CD4-positive, alpha-beta T cell treated with Interleukin-6 for 4 hours (primary cell): ENCODE results near the gene TMEM258.

Source experiments
- DNase-seq: peaks from one replicate; pipeline ENCODE4 v3.0.0-alpha.2; 2020; ENCODE audit warnings: mixed read lengths

The TMEM258 gene

DNA sequence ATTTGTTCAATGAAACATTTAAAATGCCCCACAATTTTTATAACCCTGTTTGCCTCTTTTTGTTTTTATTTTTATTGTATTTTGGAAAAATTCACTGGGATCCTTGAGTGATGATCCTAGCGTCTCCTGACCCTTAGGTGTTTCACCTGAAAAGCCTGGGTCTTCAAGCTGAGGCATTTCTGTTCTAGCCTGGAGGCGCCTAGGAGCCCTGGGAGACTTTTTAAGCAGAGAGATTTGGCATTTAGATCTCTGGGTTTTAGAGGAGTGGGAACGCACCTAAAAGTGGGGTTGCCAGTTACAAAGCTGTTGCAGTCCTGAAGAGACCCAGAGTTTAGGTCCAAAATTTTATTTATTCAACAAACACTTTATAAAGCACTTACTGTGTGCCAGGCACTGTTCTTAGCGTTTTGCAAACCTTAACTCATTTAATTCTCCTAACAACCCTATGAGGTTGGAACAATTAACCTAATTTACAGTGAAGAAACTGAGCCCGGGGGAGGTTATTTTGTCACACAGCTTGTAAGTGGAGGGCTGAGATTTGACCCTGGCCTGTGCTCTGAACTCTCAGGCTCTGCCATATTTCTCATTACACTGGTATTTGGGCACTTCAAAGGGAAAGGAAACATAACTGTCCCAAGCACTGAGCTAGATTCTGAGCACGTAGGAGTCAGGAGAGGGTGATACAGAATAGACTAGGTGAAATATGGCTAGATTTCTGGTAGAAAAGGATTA is 25.2 kb upstream of the TMEM258 start:
- no peak for DNase-seq

DNA sequence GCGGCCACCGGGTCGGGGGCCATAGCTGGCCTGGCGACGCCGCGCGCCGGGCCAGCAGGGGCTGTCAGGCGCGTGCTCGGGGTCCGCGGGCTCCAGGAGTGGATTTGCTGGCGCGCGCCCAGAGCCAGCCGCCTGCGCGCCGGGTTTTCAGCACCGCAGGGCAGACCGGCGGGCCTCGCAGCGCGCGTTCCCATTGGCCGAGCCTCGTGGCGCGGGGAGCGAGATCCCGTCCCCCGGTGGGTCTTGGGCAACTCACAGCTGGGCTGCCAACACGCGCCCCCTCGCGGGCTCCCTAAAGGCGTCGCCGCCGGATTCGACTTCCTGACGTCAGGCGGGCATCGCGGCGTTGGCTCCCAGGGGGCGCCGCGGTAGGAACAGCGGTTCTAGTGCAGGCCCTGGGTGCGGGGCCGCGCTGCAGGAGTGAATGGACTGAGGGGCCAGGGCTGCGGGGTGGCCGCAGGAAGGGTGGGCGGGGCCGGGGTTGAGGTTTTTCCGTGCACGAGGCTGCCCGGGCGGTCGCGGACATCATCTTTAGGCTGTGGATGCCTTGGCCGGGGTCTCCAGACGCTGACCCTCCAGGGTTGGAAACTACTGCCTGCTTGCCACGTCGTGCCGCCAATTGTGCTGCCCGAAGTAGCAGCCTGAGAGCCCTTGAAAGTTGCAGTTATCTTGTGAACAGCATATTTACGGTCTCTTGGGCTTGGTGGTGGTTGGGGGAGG is 24.5 kb upstream of the TMEM258 start, which contains the start of gene FADS1:
FADS1 (minus strand) TSS at position 268 of the 720 bp plus-strand sequence; CDS start at position 194, 74 bp downstream.
- DNase-seq, result peak; percentile 89

DNA sequence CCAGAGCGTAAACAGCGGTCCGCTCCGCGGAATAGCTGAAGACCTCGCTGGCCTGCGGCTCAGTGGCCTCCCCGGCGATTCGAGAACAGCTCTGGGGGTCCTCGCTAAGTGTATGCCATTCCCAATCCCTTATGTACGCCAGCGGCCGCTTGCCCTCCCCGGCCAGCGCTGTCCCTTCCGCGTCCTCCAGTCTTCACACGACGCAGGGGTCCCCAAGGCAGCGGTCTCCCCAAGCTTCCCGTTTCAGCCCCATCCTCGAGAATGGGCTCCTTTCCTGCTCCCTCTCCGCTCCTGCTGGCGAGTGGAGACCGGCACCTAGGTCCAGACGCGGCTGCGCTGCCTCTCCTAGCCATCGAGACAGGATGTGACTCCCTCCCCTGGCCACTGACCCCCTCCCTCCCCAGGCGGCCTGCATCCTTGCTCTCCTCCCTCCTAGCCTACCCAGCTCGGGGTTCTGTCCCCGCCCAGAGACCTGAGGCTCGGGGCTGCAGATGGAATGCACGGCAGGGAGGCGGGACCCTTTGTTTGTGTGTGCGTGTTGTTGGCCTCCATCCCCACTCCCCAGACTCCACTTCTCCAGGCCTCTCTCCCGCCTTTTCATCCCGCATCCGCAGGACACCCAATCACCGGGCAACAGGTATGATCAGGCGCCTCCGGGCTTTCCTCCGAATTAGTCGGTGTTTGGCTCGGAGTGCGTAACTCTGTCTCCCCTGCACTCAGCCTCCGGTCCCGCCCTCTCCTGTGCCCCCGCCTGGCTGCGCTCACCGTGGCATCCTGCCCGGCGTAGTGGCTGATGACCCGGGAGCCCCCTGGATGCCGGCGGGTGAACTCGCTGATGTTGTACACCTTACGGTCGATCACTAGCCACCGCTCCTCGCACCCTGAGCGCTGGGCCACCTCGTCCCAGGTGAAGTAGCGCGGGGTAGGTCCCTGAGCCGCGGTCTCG is 23.7 kb upstream of the TMEM258 start:
- DNase-seq, result peak; percentile 78

DNA sequence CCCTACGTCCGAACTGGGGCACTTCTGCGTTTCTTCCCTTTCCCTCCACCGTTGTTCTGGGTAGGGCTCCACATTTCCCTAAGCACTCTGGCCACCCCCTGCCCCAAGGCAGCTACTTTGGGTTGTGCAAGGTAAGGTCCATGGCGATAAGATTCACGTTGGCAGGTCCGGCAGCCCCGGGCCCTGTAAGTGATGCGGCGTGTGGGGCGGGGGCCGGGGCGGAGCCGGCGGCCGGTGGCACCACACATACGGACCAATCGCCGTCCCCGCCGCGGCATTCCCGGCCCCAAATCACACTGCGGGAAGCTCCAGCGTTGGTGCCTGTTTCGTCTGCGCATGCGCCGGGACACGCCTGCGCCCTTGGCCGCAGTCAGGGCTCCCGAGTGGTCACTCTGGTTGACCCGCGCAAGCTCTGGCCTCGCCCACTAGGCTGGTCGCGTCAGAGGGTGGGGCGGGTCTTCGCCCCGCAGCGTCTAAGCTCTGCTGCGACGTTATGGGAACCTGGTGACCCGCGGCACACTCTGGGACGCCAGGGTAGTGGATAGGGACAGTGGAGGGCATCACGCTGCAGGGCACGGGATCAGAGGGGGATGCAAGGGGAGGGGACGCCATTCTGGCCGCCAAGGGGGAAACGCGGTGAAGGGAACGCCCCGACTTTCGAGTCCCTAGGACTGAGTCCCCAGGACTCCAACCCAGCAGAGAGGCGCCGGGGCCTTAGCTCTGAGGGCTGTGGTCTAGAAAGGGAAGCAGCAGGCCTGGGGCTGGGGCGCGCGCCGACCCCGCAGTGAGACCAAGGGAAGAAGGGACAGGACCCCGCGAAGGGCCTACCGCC is 22.8 kb upstream of the TMEM258 start:
- DNase-seq, result peak; percentile 80

DNA sequence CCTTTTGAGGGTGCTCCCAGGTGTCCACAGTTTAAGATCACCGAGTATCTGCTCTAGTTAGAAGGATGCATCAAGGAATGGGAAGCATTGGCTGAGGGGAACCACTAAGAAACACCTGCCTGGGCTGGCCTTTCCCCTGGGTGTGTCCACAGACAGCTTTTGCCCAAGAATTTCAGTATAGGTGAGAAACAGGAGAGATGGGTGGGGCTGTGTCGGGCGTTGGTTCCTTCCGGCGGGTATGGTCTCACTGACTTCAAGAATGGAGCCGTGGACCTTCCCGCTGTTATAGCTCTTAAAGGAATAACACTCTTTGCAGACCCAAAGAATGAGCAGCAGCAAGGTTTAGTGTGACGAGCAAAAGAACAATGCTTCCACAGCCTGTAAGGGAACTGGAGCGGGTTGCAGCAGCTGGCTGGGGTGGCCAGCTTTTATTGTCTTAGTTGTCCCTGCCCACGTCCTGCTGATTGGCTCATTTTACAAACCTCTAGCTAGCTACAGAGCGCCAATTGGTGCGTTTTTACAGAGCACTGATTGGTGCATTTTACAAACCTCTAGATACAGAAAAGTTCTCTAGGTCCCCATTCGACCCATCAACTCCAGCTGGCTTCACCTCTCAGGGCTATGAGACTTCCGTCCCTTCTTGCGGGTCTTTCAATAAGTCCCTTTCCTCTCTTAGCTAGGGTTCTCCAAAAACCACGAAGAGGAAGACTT is 22.0 kb upstream of the TMEM258 start:
- peak; percentile 11 for DNase-seq

DNA sequence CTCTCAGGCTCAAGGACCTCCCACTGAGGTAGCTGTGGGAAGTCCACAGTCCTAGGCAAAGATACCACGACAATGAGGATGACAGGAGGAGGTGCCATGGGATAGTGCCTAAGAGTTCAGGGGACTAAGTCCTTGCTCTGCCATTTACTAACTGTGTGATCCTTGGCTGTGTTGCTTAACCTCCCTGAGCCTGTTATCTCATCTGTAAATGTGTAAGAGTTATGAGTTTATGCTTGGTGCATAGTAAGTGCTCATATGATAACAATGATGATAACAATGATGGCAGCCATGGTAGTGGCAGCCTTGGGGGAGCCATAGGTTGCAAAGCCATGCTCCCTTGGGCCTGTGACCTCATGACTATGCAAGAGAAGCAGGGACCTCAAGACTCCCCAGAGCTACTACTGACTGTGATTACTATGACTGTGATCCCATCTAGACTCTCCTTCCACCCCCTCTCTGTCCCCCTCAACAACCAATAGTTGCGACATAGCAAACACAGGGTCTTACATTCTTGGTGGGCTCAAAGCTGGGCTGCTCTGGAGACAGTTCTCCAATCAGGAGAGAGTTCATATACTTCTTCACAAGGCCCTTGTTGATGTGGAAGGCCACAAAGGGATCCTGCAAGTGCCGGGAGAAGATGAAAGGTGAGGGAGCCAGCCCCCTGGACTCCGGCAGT is 20.5 kb upstream of the TMEM258 start:
- DNase-seq, result no peak

DNA sequence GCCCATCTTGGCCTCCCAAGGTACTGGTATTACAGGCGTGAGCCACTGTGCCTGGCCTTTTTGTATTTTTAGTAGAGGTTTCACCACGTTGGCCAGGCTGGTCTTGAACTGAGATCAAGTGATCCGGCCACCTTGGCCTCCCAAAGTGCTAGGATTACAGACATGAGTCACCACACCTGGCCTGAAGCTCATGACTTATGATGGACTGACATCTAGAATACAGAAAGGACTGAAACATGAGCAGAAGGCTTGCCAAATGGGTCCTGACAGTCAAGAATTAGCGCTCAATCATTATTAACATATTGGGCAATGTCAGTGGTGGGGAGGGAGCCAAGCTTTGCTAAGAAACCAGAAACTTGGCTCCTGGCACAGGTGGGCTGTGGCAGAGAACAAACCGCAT is 19.4 kb upstream of the TMEM258 start:
- DNase-seq, result no peak

DNA sequence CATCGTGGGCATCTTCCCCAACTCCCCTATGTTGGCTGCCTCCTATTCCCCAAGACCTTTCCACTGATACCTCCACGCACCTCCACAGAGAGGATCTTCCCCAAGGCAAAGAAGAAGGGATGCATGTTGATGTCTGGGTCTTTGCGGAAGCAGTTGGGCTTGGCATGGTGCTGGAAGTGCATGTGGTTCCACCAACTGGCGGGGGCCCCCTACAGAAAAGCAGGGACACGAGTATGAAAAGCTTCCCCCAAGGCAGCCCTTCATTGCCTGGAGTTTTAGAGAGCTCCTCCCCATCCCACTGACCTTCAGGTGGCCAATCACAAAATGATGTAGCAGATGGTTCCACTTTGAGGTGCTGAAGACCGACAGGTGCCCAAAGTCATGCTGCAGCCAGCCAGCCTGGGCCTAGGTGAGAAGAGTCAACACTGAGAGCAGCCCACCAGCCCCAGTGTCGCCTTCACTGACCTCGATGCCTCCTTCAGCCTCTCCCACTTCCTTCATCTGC is 18.3 kb upstream of the TMEM258 start:
- no peak for DNase-seq

DNA sequence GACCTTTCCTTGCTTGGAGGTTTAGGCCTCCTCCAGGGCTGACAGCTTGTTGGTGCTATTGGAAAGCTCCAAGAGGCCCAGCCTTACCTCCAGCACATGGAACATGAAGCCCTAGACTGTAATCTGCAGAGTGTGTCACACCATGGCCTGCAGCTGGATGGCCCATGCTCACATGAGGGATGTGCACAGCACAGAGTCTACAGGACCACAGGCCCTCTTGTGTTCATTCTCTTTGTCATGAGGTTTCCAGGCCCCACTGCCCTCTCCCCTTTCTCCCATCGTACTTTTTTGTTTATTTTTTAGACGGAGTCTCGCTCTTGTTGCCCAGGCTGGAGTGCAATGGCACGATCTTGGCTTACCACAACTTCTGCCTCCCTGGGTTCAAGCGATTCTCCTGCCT is 14.4 kb upstream of the TMEM258 start:
- no peak for DNase-seq

DNA sequence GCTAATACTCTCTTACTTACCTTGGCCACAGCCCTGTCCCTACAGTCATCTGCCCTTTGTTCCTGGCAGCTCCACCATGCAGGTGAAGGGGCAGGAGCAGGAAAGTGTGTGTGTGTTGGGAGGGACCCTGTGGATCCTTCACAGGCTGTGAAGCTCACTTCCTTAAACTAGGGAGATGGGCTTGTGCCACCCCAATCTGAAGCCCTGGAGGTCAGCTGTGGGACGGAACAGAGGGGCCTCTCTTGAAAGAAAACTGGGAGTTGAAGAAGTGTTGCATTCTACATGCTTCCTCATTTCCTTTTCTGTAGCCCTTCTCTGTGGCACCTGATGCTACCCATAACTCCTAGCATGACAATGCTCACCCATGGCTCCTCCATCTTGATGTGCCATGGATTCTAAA is 12.7 kb upstream of the TMEM258 start:
- DNase-seq, result no peak

DNA sequence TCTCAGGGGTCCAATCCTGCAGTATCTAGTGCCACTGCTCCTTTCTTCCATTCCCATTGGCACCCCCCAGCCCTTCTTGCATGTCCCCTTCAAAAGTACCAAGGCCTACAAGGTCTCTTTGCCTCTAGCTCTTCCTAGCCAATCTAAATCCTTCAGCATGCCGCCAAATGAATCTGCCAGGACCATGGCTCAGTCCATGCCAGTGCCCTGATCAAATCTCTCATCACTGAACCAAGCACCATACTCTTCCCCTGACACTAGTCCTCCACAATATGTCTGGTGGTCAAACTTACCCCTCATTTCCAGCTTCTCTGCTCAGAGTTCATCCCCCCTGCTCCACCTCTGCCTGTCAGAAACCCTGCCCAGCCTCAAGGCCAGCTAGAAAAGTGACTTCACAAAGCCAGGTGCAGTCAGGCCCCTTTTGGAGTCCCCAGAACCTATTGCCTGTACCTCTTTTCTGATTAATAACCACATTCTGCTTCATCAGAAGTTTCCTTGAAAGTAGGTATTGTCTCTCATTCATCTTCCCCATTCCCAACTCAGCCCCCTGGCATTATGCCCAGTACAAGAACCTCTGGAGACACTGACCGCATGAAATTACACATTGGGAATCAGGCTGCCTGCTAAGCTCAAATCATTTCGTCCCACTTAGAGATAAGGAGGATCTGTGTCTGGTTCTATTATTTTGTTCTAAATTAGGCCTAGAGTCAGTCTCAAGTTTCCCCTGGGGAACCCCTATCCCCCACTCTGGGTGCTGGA is 11.7 kb upstream of the TMEM258 start:
- no peak for DNase-seq

DNA sequence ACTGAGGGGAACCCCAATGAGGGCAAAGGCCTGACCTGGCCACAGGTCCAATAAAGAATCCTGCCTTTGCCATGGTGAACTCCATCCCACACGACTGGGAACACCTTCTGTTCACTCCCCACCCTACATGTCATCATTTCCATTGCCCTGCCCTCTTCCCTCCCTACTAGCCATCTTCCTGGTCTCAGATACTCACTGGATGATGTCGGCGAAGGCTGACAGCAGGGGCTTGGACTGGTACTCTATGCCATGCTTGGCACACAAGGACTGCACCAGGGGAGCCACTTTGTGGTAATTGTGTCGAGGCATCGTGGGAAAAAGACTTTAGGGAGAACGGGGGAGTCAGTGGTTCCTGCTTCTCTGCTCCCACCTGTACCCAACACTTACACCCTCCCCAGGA is 10.2 kb upstream of the TMEM258 start:
- no peak for DNase-seq

DNA sequence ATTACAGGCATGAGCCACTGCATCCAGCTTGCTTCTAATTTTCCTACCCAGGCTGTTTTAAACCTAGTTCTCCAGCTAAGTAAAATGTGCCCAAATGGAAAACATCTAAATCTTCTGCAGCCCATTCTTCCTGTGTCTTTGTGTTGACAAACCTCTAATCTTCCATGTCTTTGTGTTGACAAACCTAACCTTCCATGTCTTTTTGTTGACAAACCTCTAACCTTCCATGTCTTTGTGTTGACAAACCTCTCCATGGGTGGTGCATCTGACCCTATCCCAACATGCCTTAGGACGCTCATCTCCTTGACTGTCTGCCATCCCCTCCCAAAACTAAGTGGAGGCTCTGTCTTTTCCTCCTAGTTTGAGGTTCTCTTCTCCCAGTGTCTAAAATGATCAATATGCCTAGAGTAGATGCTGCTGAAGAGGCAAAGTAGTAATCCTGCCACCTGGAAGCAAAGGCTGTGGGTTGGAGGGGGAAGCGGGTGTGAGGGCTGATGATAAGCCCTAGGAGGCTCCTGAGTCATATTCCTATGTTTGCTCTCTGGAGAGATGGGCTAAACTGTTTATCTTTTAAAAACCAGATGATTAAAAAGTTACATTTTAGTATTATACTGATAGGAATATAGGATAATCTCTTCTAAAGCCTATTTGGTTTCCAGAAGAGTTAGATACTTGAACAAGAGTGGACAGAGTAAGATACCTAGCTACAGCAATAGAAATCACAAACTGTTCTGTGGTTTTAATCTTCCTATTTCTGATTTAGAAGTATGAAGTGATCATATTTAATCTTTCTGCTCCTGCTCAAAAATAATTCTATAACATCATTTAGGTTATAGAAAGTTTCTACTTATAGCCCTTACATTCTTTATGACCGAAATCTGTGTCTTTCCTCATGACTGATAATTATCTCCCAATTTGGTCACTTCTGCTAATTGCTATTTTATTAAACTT is 8.2 kb upstream of the TMEM258 start:
- no peak for DNase-seq

DNA sequence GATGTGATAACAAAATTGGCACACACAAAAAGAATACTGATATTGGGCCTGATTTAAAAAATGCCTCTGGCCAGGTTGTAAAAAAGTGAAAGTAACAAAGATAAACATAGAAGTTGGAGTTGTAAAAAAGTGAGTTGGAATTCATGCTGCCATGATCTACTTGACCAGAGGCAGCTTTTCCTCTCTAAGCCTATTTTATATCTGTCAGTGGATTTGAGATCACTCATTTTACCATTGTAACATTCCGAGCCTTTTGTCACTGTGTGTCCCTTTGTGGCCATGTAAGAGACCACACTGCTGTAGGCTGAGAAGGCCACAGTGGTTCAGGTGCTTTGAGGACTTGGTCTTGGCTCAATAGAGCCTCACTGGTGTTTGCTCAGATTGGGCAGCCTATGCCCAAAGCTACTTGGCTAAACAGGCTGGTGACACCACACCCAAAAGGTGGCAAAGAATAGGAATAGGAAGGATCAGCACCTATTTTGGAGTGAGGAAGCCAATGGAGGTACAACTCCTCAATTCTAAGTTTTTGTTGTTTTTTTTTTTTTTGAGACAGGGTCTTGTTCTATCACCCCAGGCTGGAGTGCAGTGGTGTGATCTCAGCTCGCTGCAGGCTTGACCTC is 7.4 kb upstream of the TMEM258 start:
- no peak for DNase-seq

DNA sequence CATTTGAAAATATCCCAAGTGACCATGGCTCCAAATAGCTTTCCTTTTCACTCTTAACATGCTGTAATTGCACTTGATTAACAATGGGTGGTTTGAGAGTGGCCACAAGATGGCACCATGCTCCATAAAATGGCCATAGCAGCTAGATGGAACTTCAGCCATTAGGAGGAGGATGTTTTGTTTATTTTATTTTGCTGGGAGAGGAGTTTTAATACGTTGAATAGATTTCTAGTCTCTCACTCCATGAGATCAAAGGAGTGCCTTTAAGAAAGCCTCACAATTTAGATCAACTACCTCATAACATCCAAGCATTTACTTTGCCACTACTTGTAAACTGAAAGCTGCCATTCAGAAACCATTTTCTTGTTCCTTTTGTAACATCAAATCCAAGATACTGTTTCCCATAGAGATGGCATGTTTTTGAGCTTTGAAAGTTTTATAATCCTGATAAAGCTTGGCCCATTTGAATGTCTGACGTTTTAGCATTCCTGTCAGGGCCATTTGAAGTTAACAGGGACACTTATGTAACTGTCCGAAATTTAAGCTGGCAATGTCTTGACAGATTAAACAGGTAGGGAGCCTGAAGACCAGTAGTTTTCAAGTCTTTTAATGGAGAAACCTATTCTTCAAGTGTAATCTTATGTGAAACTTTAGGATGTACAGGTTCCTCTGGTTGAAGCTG is 5.0 kb upstream of the TMEM258 start:
- peak; percentile 83 for DNase-seq

DNA sequence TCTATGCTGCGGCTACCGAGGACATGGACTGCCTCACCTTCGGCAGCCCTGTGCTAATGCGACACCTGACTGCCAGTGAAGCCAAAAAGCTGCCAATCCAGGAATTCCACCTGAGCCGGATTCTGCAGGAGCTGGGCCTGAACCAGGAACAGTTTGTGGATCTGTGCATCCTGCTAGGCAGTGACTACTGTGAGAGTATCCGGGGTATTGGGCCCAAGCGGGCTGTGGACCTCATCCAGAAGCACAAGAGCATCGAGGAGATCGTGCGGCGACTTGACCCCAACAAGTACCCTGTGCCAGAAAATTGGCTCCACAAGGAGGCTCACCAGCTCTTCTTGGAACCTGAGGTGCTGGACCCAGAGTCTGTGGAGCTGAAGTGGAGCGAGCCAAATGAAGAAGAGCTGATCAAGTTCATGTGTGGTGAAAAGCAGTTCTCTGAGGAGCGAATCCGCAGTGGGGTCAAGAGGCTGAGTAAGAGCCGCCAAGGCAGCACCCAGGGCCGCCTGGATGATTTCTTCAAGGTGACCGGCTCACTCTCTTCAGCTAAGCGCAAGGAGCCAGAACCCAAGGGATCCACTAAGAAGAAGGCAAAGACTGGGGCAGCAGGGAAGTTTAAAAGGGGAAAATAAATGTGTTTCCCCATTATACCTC is 3.6 kb upstream of the TMEM258 start:
- no peak for DNase-seq

DNA sequence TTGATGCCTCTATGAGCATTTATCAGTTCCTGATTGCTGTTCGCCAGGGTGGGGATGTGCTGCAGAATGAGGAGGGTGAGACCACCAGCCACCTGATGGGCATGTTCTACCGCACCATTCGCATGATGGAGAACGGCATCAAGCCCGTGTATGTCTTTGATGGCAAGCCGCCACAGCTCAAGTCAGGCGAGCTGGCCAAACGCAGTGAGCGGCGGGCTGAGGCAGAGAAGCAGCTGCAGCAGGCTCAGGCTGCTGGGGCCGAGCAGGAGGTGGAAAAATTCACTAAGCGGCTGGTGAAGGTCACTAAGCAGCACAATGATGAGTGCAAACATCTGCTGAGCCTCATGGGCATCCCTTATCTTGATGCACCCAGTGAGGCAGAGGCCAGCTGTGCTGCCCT is 3.1 kb upstream of the TMEM258 start:
- no peak for DNase-seq
